ENCODE data around the gene OR8D1. TPM values are rescaled to one million over a fixed set of nuclear protein-coding genes. Genes with fewer than 3 reads are reported as not detected.

OR8D1 gene
- 0.10 TPM for total RNA-seq

GRCh38 chr11:124313849-124314248 is at the start of gene OR8D1:
OR8D1 (minus strand) TSS chr11:124313949; CDS start chr11:124310766, 3,183 bp downstream.
- no peak for DNase-seq

DNA sequence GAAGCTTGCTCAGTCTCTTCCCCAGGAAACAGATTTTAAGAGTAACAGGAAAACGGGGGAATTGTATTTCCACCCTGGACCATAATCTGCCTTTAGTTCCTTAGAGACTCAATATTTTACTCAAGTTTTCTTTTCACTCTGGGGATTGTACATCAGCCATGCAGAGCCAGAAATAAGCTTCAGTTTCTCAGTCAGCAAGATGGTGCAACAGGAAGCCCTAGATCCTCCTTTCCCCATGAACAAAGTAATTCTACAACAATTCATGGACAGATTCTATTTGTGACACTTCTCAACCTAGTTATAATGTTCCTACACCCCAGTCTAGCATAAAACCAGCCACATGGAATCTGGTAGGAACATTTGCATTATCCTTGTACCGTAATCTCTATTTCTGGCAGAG is 45.8 kb upstream of the OR8D1 start:
- no peak for DNase-seq

- no peak for DNase-seq
Measured at GRCh38 chr11:124346311-124346955, 32.7 kb upstream of the OR8D1 start.

DNA sequence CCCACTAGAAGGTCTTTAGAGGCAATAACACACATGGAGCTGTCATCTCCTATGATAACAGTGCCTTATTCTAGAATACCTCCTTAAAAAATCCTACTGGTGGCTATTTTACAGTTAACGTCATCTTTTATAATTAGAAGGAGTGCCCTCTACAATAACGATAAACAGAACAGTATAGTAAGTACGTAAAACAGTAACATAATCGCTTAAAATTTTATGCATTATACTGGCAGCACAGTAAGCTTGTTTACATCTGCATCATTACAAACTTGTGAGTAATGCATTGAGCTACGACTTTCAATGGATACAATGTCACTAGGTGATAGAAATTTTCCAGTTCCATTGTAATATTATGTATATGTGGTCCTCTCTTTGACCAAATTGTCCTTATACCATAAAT is 30.6 kb upstream of the OR8D1 start:
- DNase-seq = no peak

DNA sequence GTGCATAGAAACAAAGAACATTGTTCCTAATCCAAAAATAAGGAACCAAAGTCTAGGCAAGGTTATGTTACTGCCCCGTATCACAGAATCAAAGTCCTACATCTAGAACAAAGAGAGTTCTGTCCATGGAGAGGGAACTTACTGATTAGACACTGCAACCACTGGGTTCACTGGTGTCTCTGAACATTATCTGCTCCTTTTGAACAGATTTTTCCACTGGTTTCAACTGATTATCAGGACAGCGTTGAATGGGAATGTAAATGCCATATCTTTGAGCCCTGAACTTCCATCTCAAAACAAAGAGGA is 26.3 kb upstream of the OR8D1 start:
- DNase-seq = no peak

DNA sequence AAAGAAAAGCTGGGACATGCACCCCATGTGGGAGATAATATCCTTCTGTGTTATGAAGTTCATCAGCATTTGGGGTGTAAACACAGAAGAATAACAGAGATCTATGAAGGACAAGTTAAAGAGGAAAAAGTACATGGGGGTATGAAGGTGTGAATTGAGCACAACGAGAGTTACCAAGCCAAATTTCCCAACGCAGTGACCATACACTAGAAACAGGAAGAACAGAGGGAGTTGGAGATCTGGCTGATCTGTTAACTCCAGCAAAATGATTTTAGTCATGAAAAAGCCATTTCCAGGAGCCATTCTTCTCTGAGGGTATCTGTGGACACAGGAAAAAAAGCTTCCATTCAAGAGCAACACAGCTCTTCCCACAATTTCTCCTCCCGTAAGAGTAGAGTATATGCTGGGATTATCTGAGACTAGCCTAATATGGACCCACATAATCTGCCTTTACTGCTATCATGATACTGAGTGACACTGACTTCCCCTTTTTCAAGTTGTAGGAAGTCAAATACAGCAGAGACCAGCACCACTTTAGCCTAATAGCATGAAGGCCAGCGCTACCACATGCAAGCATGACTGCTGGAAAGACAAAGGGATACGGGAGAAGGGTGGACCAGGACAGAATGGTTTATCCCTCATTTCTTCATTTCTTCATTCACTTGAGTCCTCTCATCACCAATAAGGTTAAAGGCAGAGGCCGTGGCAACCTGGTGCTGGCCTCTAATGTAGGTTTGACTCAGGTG is 25.8 kb upstream of the OR8D1 start:
- no peak for DNase-seq

DNA sequence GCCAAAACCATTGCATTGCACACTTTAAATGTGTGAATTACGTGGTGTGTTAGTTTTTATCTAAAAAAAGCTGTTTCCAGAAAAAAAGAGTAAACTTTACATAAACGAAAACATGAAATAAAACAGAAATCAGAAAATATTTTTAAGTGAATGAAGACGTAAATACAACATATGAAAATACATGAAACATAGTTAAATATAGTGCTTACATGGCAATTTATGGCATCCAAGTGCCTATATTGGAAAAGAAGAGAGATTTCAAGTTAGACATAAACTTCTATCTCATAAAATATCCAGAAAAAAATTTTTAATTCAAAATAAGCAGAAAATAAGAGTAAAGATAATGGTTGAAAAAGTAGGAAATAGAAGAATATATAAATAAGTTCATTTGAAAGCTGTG is 18.1 kb upstream of the OR8D1 start:
- no peak for DNase-seq

DNA sequence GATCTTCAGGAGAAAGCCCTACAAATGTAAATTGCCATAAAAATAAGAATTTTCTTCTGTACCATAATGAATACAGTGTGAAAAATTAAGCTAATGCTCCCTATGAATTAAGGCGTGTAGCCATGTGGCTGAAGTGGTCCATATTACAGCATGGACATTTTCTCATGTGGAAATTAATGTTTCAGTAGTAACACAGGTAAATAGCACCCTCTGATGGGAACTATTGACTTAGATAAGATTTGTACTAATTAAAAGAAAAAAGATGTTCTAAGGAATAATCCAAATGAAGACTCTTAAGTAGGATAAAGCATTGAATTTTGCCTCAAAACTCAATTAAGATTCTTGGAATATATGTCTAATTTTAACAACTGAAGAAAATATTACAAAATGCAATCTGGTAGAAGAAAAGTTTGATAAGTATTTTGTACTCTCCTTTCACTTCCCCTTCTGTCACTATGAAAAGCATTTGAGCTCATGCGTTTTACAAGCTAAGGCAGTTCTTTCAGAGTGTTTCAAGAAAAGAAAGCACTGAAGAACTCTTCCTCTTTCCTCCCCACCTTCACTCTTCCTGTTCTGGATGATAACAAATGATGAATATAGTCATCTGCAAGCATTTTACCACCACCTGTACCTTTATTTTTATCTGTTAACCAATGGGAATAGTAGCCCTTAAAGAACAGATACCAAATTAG is 16.2 kb upstream of the OR8D1 start:
- DNase-seq = peak; percentile 8

DNA sequence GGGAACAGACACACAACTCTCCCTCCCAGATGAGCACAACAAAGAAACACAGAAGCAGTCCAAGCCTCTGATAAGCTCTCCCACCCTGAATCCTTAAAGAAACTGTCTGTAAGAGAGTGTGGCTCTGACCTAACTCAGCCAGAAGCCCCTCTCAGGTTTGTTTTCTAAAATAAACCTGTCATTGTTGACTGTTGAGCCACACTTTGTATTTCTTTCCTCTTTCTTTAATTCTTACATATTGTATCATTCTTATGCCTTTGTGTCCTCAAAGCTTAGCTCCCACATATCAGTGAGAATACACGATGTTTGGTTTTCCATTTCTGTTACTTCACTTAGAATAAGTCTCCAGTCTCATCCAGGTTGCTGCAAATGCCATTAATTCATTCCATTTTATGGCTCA is 14.0 kb upstream of the OR8D1 start:
- no peak for DNase-seq

- DNase-seq = no peak
Measured at GRCh38 chr11:124322356-124322755, 8.6 kb upstream of the OR8D1 start.

- DNase-seq = no peak
Measured at GRCh38 chr11:124320097-124320496, 6.3 kb upstream of the OR8D1 start, which contains the start of gene OR8D2. OR8D2 (minus strand) TSS chr11:124320197; CDS start chr11:124320197, 0 bp downstream.

- DNase-seq = no peak
Measured at GRCh38 chr11:124315052-124315451, 1.3 kb upstream of the OR8D1 start.

DNA sequence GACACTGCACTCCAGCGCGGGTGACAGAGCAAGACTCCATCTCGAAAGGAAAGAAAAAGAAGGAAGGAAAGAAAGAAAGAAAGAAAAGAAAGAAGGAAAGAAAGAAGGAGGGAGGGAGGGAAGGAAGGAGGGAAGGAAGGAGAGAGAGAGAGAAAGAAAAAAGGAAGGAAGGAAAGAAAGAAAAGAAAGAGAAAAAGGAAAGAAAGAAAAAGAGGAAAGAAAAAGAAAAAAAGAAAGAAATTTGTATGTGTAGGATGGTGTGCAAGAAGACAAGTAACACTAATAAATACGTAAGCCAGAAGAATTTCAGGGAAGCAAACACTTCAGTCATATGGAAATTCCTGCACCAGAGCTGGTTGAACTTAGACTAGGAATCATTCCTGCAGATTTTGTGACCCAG is 618 bp downstream of the OR8D1 start:
- DNase-seq = no peak

GRCh38 chr11:124311670-124312069 is 2.1 kb downstream of the OR8D1 start:
- DNase-seq = no peak

DNA sequence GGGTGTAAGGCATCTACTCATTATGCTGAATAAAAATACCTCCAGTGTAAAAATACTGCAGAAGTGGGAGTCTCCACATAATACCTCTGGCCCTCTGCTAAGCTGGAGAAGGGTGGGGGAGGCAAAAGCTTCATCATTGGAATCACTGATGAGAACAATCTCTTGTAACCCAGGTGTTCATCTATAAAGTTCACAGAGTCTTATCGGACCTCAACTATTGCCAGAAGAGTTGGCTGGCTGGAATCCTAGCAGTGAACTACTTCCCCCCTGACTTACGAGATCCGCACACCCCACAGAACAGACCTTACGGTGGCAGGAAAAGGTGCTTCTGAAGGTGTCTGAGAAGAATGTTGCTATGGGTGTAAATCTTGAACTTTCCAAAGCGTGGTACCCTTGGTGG is 2.5 kb downstream of the OR8D1 start:
- DNase-seq = no peak

DNA sequence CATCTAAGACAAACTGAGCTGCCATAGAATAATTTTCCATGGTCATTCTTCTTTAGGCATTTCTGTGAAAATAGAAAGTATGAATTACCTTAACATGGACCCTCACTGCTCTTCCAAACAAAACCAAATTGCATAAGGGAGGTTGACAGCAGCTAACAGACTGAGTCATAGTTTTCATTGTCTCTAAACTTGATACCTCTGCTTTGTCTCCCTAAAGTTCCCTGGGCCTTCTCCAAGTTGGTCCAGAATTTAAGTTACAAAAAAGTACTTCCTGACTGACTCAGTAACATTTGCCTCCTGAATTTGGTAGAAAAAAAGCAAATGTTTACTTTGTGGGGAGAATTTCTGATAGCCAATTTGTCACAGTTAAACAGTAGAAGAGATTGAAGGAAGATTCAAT is 3.0 kb downstream of the OR8D1 start:
- no peak for DNase-seq

DNA sequence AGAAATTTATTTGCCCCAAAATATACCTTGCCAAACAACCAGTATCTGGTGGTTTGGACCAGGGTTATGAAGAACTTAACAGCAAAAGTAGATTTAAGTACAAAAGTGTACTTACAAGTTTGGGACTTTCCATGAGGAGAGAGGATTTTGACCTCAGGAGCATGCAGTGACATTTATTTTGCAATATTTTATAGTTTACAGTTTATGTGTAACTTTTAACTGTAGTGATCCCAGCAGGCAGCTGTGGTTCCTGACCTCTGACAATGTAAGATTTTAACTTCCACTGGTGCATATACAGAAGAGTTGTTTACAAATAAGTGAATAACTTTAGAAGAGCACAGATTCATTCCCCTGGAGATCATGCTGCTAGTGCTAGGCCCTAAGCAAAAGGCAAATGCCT is 6.7 kb downstream of the OR8D1 start:
- DNase-seq = no peak

GRCh38 chr11:124302347-124303125 is 11.2 kb downstream of the OR8D1 start:
- DNase-seq = no peak

GRCh38 chr11:124301548-124301947 is 12.2 kb downstream of the OR8D1 start:
- DNase-seq = no peak

DNA sequence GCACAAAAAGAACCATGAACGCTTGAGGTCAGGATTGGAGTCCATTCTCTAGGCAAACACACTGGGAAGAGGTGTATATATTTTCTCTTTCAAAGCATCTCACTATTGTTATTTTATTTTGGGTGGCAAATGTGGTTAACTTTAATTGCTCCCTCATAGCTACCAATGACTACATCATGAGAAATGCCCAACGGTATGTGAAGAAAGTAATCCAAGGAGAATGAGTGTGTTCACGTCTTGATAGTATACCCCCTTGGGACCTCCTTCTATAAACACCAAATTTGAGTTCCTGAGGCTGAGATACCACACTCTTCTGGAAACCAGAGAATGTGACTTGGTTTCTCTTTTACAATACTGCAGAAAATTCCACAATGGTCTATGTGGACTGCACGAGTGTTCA is 15.8 kb downstream of the OR8D1 start:
- DNase-seq = no peak

DNA sequence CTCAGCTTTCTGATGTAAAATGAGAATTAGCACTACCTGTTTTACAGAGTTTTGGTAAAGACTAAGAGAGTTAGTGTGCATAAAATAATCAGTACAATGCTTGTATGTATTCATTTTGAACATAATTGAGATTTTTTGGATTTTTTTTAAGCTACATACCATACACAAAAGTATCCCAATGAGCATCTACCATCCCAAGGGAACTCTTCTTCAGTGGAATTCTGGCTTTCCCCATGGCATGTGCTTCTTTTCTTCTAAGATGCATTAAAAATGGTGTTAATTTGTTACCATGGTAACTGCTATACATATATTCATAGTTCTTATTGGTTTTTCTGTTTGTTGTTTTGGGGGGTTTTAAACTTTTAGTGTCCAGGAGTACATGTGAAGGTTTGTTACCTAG is 17.7 kb downstream of the OR8D1 start:
- no peak for DNase-seq

DNA sequence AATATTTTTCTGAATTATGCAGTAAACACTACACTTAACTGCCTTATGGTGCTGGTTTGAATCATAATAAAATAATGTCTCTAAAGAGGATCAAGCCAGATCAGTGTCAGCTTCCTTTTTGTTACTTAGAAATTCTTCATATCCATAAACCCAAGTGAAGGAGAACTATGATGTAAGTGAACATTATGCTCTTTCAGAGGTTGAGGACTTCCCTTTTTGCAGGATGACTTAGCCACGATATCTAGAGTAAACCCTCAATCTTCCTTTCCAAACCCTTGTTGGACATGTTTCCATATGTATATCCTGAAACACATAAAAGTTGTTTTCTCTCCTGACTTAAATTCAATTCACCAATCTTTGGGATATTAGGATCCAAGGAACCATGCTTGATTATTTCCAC is 19.1 kb downstream of the OR8D1 start:
- no peak for DNase-seq
